ENCODE results near the gene NLRP9.

DNA sequence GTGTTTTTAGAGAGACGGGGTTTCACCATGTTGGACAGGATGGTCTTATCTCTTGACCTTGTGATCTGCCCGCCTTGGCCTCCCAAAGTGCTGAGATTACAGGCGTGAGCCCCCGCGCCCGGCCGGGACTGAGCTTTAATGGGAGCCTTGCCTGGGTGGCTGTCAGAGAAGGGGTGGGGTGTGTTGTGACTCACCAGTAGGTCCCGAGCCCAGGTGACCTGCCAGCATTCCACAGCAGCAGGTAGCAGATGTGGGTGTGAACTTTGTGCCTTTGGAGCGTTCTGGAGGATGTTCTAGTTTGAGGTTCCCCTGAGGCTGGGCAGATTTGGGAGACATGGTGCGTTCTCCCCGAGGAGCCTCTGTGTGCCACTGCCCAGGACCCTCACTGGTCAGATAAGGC, 70.2 kb downstream of the NLRP9 start:
- TF ChIP-seq CTCF (IDR thresholded peaks at IDR 0.05; ENCODE audit: insufficient read depth, low read length, poor library complexity, severe bottlenecking) (no peak), EZH2phosphoT487 (conservative IDR thresholded peaks at IDR 0.05; ENCODE audit: low read length) (no peak)
